Measurements from ENCODE around the gene OPN5. TPM values are rescaled to one million over a fixed set of nuclear protein-coding genes. Genes with fewer than 3 reads are reported as not detected.

Gene OPN5
- total and polyA plus RNA-seq, 12 donors, result 0.16 TPM; not detected in 11

GRCh38 chr6:47772359-47772758 is 9.5 kb upstream of the OPN5 start:
- intact Hi-C loops (cut with DNase I), result loop anchor here (5.0 to 10.0 kb wide), 2 partner anchors 138 to 140 kb away; no protein-coding TSS in a partner anchor

GRCh38 chr6:47773005-47773404 is 8.8 kb upstream of the OPN5 start:
- 80 to 87% (median 83%) methylated on average over 5 of the region's 5 CpGs for WGBS, 4 donors
- Histone ChIP-seq H3K27me3 (no peaks in the 10 kb centered on the region), H3K4me1 (replicated peaks in 1 of 2) (no peaks in the 10 kb centered on the region), H3K27ac (no peak overlapping the region), H3K9me3 (replicated peaks in 1 of 3) (no peaks in the 10 kb centered on the region), H3K4me3 (no peak overlapping the region), H3K36me3 (replicated peaks in 1 of 2) (no peaks in the 10 kb centered on the region)
- TF ChIP-seq POLR2A (IDR thresholded peaks at IDR 0.05) (no peak), CTCF (IDR thresholded peaks at IDR 0.05) (no peak)
- no peak for DNase-seq
- intact Hi-C loops (cut with DNase I), result loop anchor here (5.0 to 10.0 kb wide), 2 partner anchors 138 to 141 kb away; no protein-coding TSS in a partner anchor

More at GRCh38 chr6:47772359-47772758, 9.5 kb upstream of the OPN5 start:
- DNase-seq, result no peak
- Histone ChIP-seq H3K4me3 (no peak overlapping the region), H3K27ac (no peak overlapping the region), H3K36me3 (replicated peaks in 1 of 2) (no peaks in the 10 kb centered on the region), H3K27me3 (no peaks in the 10 kb centered on the region), H3K4me1 (replicated peaks in 1 of 2) (no peaks in the 10 kb centered on the region), H3K9me3 (replicated peaks in 1 of 3) (no peaks in the 10 kb centered on the region)
- TF ChIP-seq CTCF (IDR thresholded peaks at IDR 0.05), result no peak
- 64 to 73% (median 66%) methylated on average over 2 of the region's 2 CpGs for WGBS, 4 donors

- Histone ChIP-seq H3K4me1 (replicated peaks in 1 of 2) (peaks cover 0 to 6% of the 10 kb centered on the region in 2 donors), H3K9me3 (replicated peaks in 1 of 3) (no peaks in the 10 kb centered on the region), H3K4me3 (no peak overlapping the region), H3K27me3 (no peaks in the 10 kb centered on the region), H3K36me3 (replicated peaks in 1 of 2) (no peaks in the 10 kb centered on the region), H3K27ac (no peak overlapping the region)
- intact Hi-C loops (cut with DNase I), result loop anchor here in 1 of 2 donors (10.0 kb wide), 2 partner anchors 984 to 1624 kb away; no protein-coding TSS in a partner anchor
- peak; percentile 16 to 64 (median 29) for DNase-seq
- TF ChIP-seq POLR2A (IDR thresholded peaks at IDR 0.05), result no peak
- TF ChIP-seq CTCF (IDR thresholded peaks at IDR 0.05), result peak; percentile 45 to 76 (median 65)
- 0 to 1% (median 0%) methylated on average over 6 of the region's 6 CpGs for WGBS, 4 donors
Measured at GRCh38 chr6:47780510-47781356, 1.1 kb upstream of the OPN5 start.

GRCh38 chr6:47785182-47785581 is 3.4 kb downstream of the OPN5 start:
- Histone ChIP-seq H3K4me3 (no peak overlapping the region), H3K9me3 (replicated peaks in 1 of 3) (no peaks in the 10 kb centered on the region), H3K36me3 (replicated peaks in 1 of 2) (no peaks in the 10 kb centered on the region), H3K27ac (no peak overlapping the region), H3K4me1 (replicated peaks in 1 of 2) (peaks cover 0 to 14% of the 10 kb centered on the region in 2 donors), H3K27me3 (peaks cover 4% of the 10 kb centered on the region)
- TF ChIP-seq POLR2A (IDR thresholded peaks at IDR 0.05) (no peak), CTCF (IDR thresholded peaks at IDR 0.05) (no peak)
- WGBS, 4 donors, result 48 to 56% (median 52%) methylated on average over 2 of the region's 2 CpGs
- no peak for DNase-seq
- intact Hi-C loops (cut with DNase I), result loop anchor here in 1 of 2 donors (10.0 kb wide), 2 partner anchors 980 to 1620 kb away; no protein-coding TSS in a partner anchor

Measured in adrenal gland (tissue), 12 donors.